Measurements from ENCODE around the gene IPO9.
"Not testable (repeated sequence)": the region's sequence is repeated elsewhere in the genome, so short reads cannot be mapped to it uniquely, and the experiment has no call there.

The IPO9 gene

GRCh38 chr1:201848230-201848629 lies 19.3 kb downstream of the IPO9 start:
- no peak for DNase-seq (ENCODE audit: low spot score)
- ChIA-PET CTCF (interaction anchor here (0.7 to 2.2 kb wide), 4 partner anchors 12 to 48 kb away, joined by 3 to 7 read pairs (median 6); no protein-coding TSS in a partner anchor), POLR2A (ENCODE audit: low non-redundant PET) (no interaction called here)
- H3K27ac ChIP-seq = no peak overlapping the region
- TF ChIP-seq CTCF (conservative IDR thresholded peaks at IDR 0.05; ENCODE audit: low read depth) = no peak

- H3K27ac ChIP-seq = no peak overlapping the region
- POLR2A ChIA-PET (ENCODE audit: low non-redundant PET) = interaction anchor here (0.6 kb wide), 1 partner anchor 9 kb away, joined by 4 read pairs; no protein-coding TSS in a partner anchor
- TF ChIP-seq CTCF (conservative IDR thresholded peaks at IDR 0.05; ENCODE audit: low read depth) = no peak
- peak; percentile 70 for DNase-seq (ENCODE audit: low spot score)
- CTCF ChIA-PET = interaction anchor here (0.6 to 2.2 kb wide), 7 partner anchors 11 to 269 kb away, joined by 3 to 8 read pairs (median 4); no protein-coding TSS in a partner anchor
These were observed 20.6 kb downstream of the IPO9 start for GRCh38 chr1:201849372-201850052.

- TF ChIP-seq CTCF (conservative IDR thresholded peaks at IDR 0.05; ENCODE audit: low read depth) = no peak
- H3K27ac ChIP-seq = no peak overlapping the region
- peak; percentile 51 for DNase-seq (ENCODE audit: low spot score)
- ChIA-PET POLR2A (ENCODE audit: low non-redundant PET) (interaction anchor here (0.6 kb wide), 1 partner anchor 8 kb away, joined by 4 read pairs; no protein-coding TSS in a partner anchor), CTCF (interaction anchor here (0.5 to 1.3 kb wide), 4 partner anchors 75 to 284 kb away, joined by 3 to 4 read pairs (median 4); no protein-coding TSS in a partner anchor)
These were observed 21.1 kb downstream of the IPO9 start for GRCh38 chr1:201850053-201850397.

GRCh38 chr1:201851949-201852348 lies 23.0 kb downstream of the IPO9 start:
- TF ChIP-seq CTCF (conservative IDR thresholded peaks at IDR 0.05; ENCODE audit: low read depth) = no peak
- ChIA-PET POLR2A (ENCODE audit: low non-redundant PET) (no interaction called here), CTCF (no interaction called here)

GRCh38 chr1:201856722-201857121 lies 27.8 kb downstream of the IPO9 start:
- H3K27ac ChIP-seq; DNase-seq (ENCODE audit: low spot score); POLR2A ChIA-PET (ENCODE audit: low non-redundant PET): not testable (repeated sequence)
- CTCF ChIA-PET = interaction anchor here (0.7 kb wide), 1 partner anchor 19 kb away, joined by 3 read pairs; no protein-coding TSS in a partner anchor

More at GRCh38 chr1:201851949-201852348, 23.0 kb downstream of the IPO9 start:
- no peak for DNase-seq (ENCODE audit: low spot score)
- no peak overlapping the region for H3K27ac ChIP-seq

GRCh38 chr1:201859424-201859823 lies 30.5 kb downstream of the IPO9 start:
- POLR2A ChIA-PET (ENCODE audit: low non-redundant PET) = no interaction called here
- H3K27ac ChIP-seq = no peak overlapping the region
- DNase-seq (ENCODE audit: low spot score) = no peak
- no peak for TF ChIP-seq CTCF (conservative IDR thresholded peaks at IDR 0.05; ENCODE audit: low read depth)
- CTCF ChIA-PET = interaction anchor here (0.6 to 1.5 kb wide), 4 partner anchors 10 to 21 kb away, joined by 3 to 5 read pairs (median 4); no protein-coding TSS in a partner anchor

GRCh38 chr1:201861448-201861847 lies 32.5 kb downstream of the IPO9 start:
- no peak for DNase-seq (ENCODE audit: low spot score)
- ChIA-PET POLR2A (ENCODE audit: low non-redundant PET) (no interaction called here), CTCF (interaction anchor here (1.0 kb wide), 1 partner anchor 15 kb away, joined by 4 read pairs; no protein-coding TSS in a partner anchor)
- no peak overlapping the region for H3K27ac ChIP-seq
- TF ChIP-seq CTCF (conservative IDR thresholded peaks at IDR 0.05; ENCODE audit: low read depth) = no peak
